SKM-1 treated with dmso at 0.1 percent for 144 hours (cell line): Measurements from ENCODE around the gene KCNC3.

ENCODE experiments used
- DNase-seq: peaks from one replicate; lab custom pipeline; 2025; ENCODE audit not compliant: unreplicated experiment; lab: John Stamatoyannopoulos, UW

Gene KCNC3

GRCh38 chr19:50280074-50280473, 49.1 kb downstream of the KCNC3 start:
- no peak for DNase-seq

- DNase-seq, result no peak
Observed at GRCh38 chr19:50277966-50278580, 51.1 kb downstream of the KCNC3 start.

- no peak for DNase-seq
Observed at GRCh38 chr19:50276370-50277063, 52.7 kb downstream of the KCNC3 start.

- DNase-seq, result no peak
Observed at GRCh38 chr19:50275577-50276368, 53.4 kb downstream of the KCNC3 start.

- no peak for DNase-seq
Observed at GRCh38 chr19:50273821-50274220, 55.4 kb downstream of the KCNC3 start.

- DNase-seq, result no peak
Observed at GRCh38 chr19:50272263-50272897, 56.8 kb downstream of the KCNC3 start.

GRCh38 chr19:50269653-50270052, 59.5 kb downstream of the KCNC3 start:
- DNase-seq, result no peak

GRCh38 chr19:50268501-50268900, 60.7 kb downstream of the KCNC3 start:
- DNase-seq, result no peak

- no peak for DNase-seq
Observed at GRCh38 chr19:50268041-50268440, 61.1 kb downstream of the KCNC3 start.

GRCh38 chr19:50266896-50267295, 62.3 kb downstream of the KCNC3 start:
- DNase-seq, result no peak

GRCh38 chr19:50266041-50266440, 63.1 kb downstream of the KCNC3 start:
- no peak for DNase-seq

- no peak for DNase-seq
Observed at GRCh38 chr19:50264483-50265186, 64.5 kb downstream of the KCNC3 start.

GRCh38 chr19:50263176-50263575, 66.0 kb downstream of the KCNC3 start:
- DNase-seq, result no peak
